HG03196 (cell line): Measurements from ENCODE around the gene RBM20.
"Not testable (repeated sequence)": the region's sequence is repeated elsewhere in the genome, so short reads cannot be mapped to it uniquely, and the experiment has no call there.

ENCODE experiments used
- ATAC-seq: cut with Tn5 transposase; IDR thresholded peaks from one replicate; pipeline ENCODE4 v1.9.1; 2021; ENCODE audit not compliant: unreplicated experiment

Gene RBM20

DNA sequence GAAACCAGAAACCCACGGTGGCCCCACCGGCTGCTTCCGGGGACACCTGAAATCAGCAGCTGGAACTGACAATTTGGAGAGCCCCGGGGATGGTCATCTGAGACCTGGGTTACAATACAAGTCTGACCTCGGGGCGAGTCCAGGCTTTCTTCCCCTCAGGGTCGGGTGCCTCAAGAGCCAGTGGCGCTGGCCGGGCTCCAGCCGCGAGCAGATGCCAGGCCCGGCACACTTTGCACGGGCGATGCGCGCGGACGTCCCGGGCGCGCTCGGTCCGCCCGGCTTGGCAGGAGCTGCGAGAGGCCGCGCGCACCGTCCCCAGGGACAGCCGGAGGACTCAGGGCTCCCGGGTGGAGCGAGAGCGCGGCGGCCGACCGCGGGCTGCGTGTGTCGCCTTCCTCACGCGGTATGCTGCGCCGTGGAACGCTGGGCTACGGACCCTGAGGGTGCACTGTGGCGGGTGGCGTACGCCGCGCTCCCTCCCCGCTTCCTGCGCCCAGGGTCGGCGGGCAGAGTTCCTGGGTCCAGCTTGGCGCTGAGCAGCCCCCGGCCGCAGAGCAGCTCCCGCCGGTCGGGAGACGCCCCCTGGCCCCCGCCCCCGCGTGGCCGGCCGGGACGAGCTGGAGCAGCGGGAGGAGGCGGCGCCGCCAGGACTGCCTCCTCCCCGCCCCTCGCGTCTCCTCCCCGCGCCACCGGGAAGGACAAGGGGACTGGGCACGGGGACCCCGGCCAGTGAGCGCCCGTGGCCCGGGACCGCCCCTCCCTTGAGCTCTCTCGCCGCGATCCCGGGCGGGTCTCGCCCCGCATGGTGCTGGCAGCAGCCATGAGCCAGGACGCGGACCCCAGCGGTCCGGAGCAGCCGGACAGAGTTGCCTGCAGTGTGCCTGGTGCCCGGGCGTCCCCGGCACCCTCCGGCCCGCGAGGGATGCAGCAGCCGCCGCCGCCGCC, at the start of gene RBM20:
RBM20 (plus strand) TSS at position 684 of the 945 bp plus-strand sequence; CDS start at position 803, 119 bp downstream.
- ATAC-seq: no peak

- no peak for ATAC-seq
Observed at GRCh38 chr10:110597476-110597875, 46.7 kb upstream of the RBM20 start.

- no peak for ATAC-seq
Observed at GRCh38 chr10:110600487-110601101, 43.5 kb upstream of the RBM20 start.

- no peak for ATAC-seq
Observed at GRCh38 chr10:110601581-110601980, 42.6 kb upstream of the RBM20 start.

DNA sequence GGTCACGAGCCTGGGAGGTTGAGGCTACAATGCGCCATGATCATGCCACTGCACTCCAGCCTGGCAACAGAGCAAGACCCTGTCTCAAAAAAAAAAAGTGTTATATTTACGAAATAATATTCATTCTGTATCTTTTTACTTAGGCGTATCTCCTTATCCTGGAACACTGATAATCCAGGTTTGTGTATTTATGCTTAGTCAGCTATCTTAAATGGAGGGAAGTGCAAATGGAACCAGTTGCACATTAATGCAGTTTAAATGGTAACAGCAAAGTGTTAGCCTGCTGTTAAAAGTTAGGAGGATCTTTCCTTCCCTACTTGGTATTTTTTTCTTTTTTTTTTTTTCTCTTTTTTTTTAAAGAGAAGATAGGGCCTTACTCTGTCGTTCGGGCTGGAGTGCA, 36.0 kb upstream of the RBM20 start:
- ATAC-seq: no peak

GRCh38 chr10:110609605-110610004, 34.5 kb upstream of the RBM20 start:
- no peak for ATAC-seq

DNA sequence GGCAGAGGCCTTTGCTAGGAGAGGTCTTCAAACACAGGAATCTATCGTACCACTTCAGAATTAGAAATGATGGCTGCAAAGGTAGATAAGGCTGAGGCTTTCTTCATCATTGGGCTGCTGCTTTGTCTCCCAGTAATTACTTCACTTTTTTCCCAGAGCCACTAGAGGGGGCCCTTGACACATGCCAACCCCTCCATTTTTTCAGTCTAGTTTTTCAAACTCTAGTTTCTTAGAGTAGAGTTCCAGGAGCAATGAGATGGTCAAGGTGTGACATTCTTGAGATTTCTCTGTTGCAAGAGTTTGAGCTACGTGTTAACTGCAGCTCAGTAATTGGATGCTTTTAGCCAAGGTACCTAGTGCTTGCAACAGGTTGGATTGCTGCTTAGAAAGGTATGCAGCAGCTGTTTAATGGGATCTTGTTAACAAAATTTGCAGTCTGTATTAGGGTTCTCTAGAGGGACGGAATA, 33.8 kb upstream of the RBM20 start:
- ATAC-seq: no peak

- not testable (repeated sequence) for ATAC-seq
Observed at GRCh38 chr10:110610781-110611180, 33.4 kb upstream of the RBM20 start.

GRCh38 chr10:110612087-110612486, 32.0 kb upstream of the RBM20 start:
- peak; percentile 31 for ATAC-seq

GRCh38 chr10:110612629-110613028, 31.5 kb upstream of the RBM20 start:
- no peak for ATAC-seq

GRCh38 chr10:110613341-110613995, 30.7 kb upstream of the RBM20 start:
- ATAC-seq: no peak

- no peak for ATAC-seq
Observed at GRCh38 chr10:110613996-110614495, 30.1 kb upstream of the RBM20 start.

DNA sequence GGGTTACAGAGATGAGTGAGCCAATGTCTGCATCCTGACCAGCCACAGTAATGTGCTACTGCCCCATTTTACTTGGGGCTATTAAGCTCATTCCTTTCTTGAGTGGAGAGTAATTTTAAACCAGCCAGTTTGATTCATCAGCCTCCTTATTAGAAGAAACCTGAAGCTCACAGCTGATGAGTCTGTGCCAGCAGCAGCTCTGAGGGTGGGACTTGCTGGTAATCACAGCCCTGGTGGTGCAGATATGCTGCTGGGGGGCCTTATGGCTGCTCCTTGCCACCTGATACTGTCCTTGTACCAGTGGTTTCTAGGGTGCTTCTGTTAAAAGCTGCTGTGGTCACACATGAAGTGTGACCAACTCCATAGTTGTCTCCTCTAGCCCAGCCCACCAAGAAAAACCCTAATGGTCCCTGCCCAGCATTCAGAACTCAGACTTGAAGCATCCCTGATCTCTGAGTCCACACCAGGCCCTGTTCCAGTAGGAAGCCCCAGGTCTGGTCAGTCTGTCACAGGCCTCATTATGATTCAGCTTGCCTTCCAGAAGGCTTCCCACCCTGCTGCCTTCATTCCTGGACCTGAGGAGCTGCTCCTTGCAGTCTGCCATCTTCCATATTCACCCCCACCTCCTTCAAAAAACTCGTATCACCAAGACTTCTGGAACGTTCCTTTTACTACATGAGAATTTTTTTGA, 28.9 kb upstream of the RBM20 start:
- no peak for ATAC-seq

DNA sequence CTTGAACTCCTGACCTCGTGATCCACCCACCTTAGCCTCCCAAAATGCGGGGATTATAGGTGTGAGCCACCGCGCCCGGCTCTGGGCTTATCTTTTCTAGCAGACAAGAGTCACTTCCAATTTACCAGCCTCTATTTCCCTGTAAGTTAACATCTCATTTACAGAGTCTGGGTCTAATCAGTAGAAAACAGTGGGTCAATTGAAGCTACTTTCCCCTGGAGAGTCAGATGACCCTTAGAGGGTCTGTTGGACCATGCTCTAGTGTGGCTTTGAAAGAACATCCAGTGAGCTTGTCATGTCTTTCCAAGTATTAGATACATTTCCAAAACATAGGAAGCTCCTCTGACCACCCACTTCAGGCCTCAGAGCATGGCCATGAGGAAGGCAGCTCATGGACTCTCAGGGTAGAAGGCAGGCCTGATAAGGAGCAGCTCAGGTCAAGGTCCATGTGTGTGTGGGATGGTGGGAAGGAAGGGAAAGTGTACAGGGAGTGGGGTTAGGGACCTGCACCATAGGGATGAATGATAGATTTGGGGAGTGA, 27.6 kb upstream of the RBM20 start:
- ATAC-seq: no peak

GRCh38 chr10:110617425-110618229, 26.5 kb upstream of the RBM20 start:
- no peak for ATAC-seq

- no peak for ATAC-seq
Observed at GRCh38 chr10:110618230-110618610, 25.9 kb upstream of the RBM20 start.

- ATAC-seq: no peak
Observed at GRCh38 chr10:110619514-110620397, 24.4 kb upstream of the RBM20 start.

DNA sequence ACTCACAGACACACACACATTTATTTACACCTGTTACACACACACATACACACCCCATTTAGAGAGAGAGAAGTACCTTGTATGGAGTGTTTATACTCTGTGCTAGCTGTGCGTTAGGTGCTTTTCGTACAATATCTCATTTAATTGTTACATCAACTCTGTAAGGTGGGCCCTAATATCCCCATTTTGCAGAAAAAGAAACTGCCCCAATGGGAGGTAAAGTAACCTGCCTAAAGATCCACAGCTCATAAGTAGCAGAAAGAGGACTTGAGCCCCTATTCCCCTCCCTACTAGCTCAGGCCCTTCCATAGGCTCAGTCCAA, 23.8 kb upstream of the RBM20 start:
- no peak for ATAC-seq

DNA sequence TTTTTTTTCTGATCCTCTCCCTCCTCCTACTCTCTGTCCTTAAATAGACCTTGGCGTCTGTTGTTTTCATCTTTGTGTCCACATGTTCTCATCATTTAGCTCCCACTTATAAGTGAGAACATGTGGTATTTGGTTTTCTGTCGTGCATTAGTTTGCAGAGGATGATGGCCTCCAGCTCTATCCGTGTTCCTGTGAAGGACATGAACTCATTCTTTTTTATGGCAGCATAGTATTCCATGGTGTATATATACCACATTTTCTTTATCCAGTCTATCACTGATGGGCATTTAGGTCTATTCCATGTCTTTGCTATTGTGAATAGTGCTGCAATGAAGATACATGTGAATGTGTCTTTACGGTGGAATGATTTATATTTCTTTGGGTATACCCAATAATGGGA, 20.8 kb upstream of the RBM20 start:
- ATAC-seq: not testable (repeated sequence)
